HEK293 (cell line): Measurements from ENCODE around the gene RPUSD1.

Experiments
- CTCF ChIA-PET: fragments of 350-600 bp; formaldehyde crosslinking; extraction: SDS; loops from one replicate; lab custom pipeline; 2021; ENCODE audit warnings: antibody characterized with exemption; lab: Yijun Ruan, JAX
- POLR2A ChIA-PET: fragments of 300-600 bp; formaldehyde crosslinking; extraction: SDS; loops from one replicate; lab custom pipeline; 2020; ENCODE audit warnings: antibody characterized with exemption, inconsistent platforms; lab: Yijun Ruan, JAX
- H3K27ac ChIP-seq: fragments of 200-500 bp; sonication (Bioruptor generic); 2 replicates; pipeline ENCODE4 v1.5.1; 2014; ENCODE audit warnings: low read depth, low read length, control low read depth, inconsistent platforms; ENCODE audit errors: extremely low read depth
- H3K36me3 ChIP-seq, 2 experiments: fragments of 200-500 bp in 1 of 2; sonication (Bioruptor generic) in 1 of 2; 1 replicate in 1 of 2; 2 replicates in 1 of 2; pipeline ENCODE4 v1.5.1; 2014 to 2017; ENCODE audit warnings: inconsistent platforms in 2 of 2, low read length in 2 of 2; ENCODE audit not compliant: control insufficient read depth in 2 of 2, insufficient read depth in 1 of 2
- H3K4me1 ChIP-seq: fragments of 200-500 bp; sonication (Bioruptor generic); 2 replicates; pipeline ENCODE4 v1.5.1; 2014; ENCODE audit warnings: mild to moderate bottlenecking, low read length, inconsistent platforms; ENCODE audit not compliant: control insufficient read depth, insufficient read depth
- H3K4me3 ChIP-seq: 2 replicates; pipeline ENCODE4 v1.5.1; 2011; ENCODE audit warnings: low read depth, mild to moderate bottlenecking, control low read depth, low read length, moderate library complexity
- H3K9me3 ChIP-seq: fragments of 200-500 bp; sonication (Bioruptor generic); 2 replicates; pipeline ENCODE4 v1.5.1; 2014; ENCODE audit warnings: low read depth, low read length, inconsistent platforms; ENCODE audit not compliant: control insufficient read depth, insufficient read depth
- KLF7 ChIP-seq: fragments of 450-650 bp; formaldehyde crosslinking; IDR thresholded peaks from 2 replicates; pipeline ENCODE4 v1.5.1; 2016; ENCODE audit warnings: missing biosample characterization, missing genetic modification characterization, borderline replicate concordance
- MYNN ChIP-seq: fragments of 450-650 bp; formaldehyde crosslinking; IDR thresholded peaks from 2 replicates; pipeline ENCODE4 v1.5.1; 2016; ENCODE audit warnings: missing biosample characterization, missing genetic modification characterization, borderline replicate concordance
- OVOL3 ChIP-seq: fragments of 450-650 bp; formaldehyde crosslinking; IDR thresholded peaks from 2 replicates; pipeline ENCODE4 v1.5.1; 2016; ENCODE audit warnings: missing biosample characterization, missing genetic modification characterization
- SCRT2 ChIP-seq: fragments of 450-650 bp; formaldehyde crosslinking; IDR thresholded peaks from 2 replicates; pipeline ENCODE4 v1.5.1; 2016; ENCODE audit warnings: missing biosample characterization, missing genetic modification characterization
- SP7 ChIP-seq: fragments of 450-650 bp; formaldehyde crosslinking; IDR thresholded peaks from 2 replicates; pipeline ENCODE4 v1.5.1; 2016; ENCODE audit warnings: missing biosample characterization, missing genetic modification characterization
- TSHZ1 ChIP-seq: fragments of 450-650 bp; formaldehyde crosslinking; IDR thresholded peaks from 2 replicates; pipeline ENCODE4 v1.5.1; 2016; ENCODE audit warnings: missing biosample characterization, missing genetic modification characterization, borderline replicate concordance
- ZNF121 ChIP-seq: fragments of 450-650 bp; formaldehyde crosslinking; IDR thresholded peaks from 2 replicates; pipeline ENCODE4 v1.5.1; 2016; ENCODE audit warnings: missing biosample characterization, missing genetic modification characterization
- ZNF133 ChIP-seq: fragments of 450-650 bp; formaldehyde crosslinking; IDR thresholded peaks from 2 replicates; pipeline ENCODE4 v1.5.1; 2016; ENCODE audit warnings: missing biosample characterization, missing genetic modification characterization
- ZNF175 ChIP-seq: fragments of 450-650 bp; formaldehyde crosslinking; IDR thresholded peaks from 2 replicates; pipeline ENCODE4 v1.5.1; 2016; ENCODE audit warnings: missing biosample characterization, missing genetic modification characterization
- ZNF18 ChIP-seq: fragments of 450-650 bp; formaldehyde crosslinking; IDR thresholded peaks from 2 replicates; pipeline ENCODE4 v1.5.1; 2016; ENCODE audit warnings: missing biosample characterization, missing genetic modification characterization
- ZNF423 ChIP-seq: fragments of 450-650 bp; formaldehyde crosslinking; IDR thresholded peaks from 2 replicates; pipeline ENCODE4 v1.5.1; 2016; ENCODE audit warnings: missing biosample characterization, missing genetic modification characterization
- ZNF514 ChIP-seq: fragments of 450-650 bp; formaldehyde crosslinking; IDR thresholded peaks from 2 replicates; pipeline ENCODE4 v1.5.1; 2016; ENCODE audit warnings: missing biosample characterization, missing genetic modification characterization
- ZNF670 ChIP-seq: fragments of 450-650 bp; formaldehyde crosslinking; IDR thresholded peaks from 2 replicates; pipeline ENCODE4 v1.5.1; 2016; ENCODE audit warnings: missing biosample characterization, missing genetic modification characterization, low read depth
- ZNF830 ChIP-seq: fragments of 450-650 bp; IDR thresholded peaks from 2 replicates; pipeline ENCODE4 v1.5.0; 2018; ENCODE audit warnings: missing biosample characterization, missing genetic modification characterization, low read depth, mild to moderate bottlenecking, moderate library complexity
- ZXDB ChIP-seq: fragments of 450-650 bp; formaldehyde crosslinking; IDR thresholded peaks from 2 replicates; pipeline ENCODE4 v1.5.1; 2016; ENCODE audit warnings: missing biosample characterization, missing genetic modification characterization
- TF ChIP-seq, protein P1 (sequence below): fragments of 450-650 bp; formaldehyde crosslinking; IDR thresholded peaks from 2 replicates; pipeline ENCODE4 v1.5.1; 2016; ENCODE audit warnings: missing biosample characterization, missing genetic modification characterization
- TF ChIP-seq, protein P2 (sequence below): fragments of 450-650 bp; formaldehyde crosslinking; IDR thresholded peaks from 2 replicates; pipeline ENCODE4 v1.5.1; 2017; ENCODE audit warnings: missing biosample characterization, missing genetic modification characterization
- TF ChIP-seq, protein P3 (sequence below): fragments of 450-650 bp; formaldehyde crosslinking; IDR thresholded peaks from 2 replicates; pipeline ENCODE4 v1.5.1; 2016; ENCODE audit warnings: missing biosample characterization, missing genetic modification characterization, low read depth

Gene RPUSD1

DNA sequence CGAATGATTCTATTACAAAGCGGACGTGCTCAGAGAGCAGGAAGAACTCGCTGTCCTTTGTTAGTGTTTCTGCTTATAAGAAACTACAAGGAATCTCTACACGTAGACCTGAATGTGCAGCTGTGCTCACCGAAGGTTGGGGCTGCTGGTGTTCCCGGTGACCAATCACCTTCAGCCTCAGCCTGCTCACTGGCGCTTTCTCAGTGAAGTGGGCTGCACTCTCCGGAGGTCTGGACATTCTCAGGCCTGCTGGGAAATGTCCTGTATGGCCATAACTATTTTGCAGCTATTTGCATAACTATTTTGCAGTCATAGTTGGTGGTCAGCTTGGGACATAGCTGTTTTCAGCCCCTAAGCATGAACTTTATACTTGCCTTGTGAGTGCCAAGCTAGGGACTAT, 37.7 kb downstream of the RPUSD1 start:
- no peak overlapping the region for H3K4me3 ChIP-seq
- no peak overlapping the region for H3K27ac ChIP-seq
- H3K36me3 ChIP-seq, result no peaks in the 10 kb centered on the region
- TF ChIP-seq MYNN (tag by site-specific recombination) (no peak), OVOL3 (tag by site-specific recombination) (no peak), ZNF175 (tag by site-specific recombination) (no peak), ZNF670 (tag by site-specific recombination) (no peak), SP7 (tag by site-specific recombination) (no peak)
- no peaks in the 10 kb centered on the region for H3K4me1 ChIP-seq
- POLR2A ChIA-PET, result interaction anchor here (0.7 to 1.1 kb wide), 2 partner anchors 16 to 30 kb away, joined by 3 read pairs; no protein-coding TSS in a partner anchor
- CTCF ChIA-PET, result interaction anchor here (1.3 to 1.8 kb wide), 2 partner anchors 18 to 38 kb away, joined by 3 read pairs; no protein-coding TSS in a partner anchor
- no peaks in the 10 kb centered on the region for H3K9me3 ChIP-seq

DNA sequence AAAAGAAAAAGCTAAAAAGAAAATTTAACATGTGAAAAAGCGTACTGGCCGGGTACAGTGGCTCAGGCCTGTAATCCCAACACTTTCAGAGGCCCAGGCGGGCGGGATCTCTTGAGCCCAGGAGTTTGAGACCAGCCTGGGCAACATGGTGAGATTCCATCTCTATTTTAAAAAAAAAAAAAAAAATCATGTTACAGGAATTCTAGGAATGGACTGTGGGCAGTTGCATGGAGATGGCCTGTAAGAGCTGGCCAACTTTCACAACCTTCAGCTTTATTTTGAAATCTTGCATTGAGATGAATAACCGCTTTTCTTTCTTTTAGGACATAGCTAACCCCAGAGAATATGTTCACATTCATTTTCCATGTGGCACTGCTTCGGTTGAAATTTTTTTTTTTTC, 39.2 kb downstream of the RPUSD1 start:
- no peaks in the 10 kb centered on the region for H3K4me1 ChIP-seq
- ChIA-PET POLR2A (interaction anchor here (0.7 to 0.9 kb wide), 4 partner anchors 34 to 42 kb away, joined by 3 to 6 read pairs (median 3); no protein-coding TSS in a partner anchor), CTCF (interaction anchor here (0.5 to 2.1 kb wide), 5 partner anchors 10 to 310 kb away, joined by 3 to 7 read pairs (median 5); partner anchors contain the start of genes CHTF18 and RPUSD1)
- H3K36me3 ChIP-seq, result no peaks in the 10 kb centered on the region
- no peaks in the 10 kb centered on the region for H3K9me3 ChIP-seq
- no peak overlapping the region for H3K27ac ChIP-seq
- H3K4me3 ChIP-seq, result no peak overlapping the region
- TF ChIP-seq ZNF423 (tag by site-specific recombination) (no peak), ZNF830 (tag by site-specific recombination) (no peak), TSHZ1 (tag by site-specific recombination) (no peak), ZNF514 (no peak)
- TF ChIP-seq, protein P1, sequence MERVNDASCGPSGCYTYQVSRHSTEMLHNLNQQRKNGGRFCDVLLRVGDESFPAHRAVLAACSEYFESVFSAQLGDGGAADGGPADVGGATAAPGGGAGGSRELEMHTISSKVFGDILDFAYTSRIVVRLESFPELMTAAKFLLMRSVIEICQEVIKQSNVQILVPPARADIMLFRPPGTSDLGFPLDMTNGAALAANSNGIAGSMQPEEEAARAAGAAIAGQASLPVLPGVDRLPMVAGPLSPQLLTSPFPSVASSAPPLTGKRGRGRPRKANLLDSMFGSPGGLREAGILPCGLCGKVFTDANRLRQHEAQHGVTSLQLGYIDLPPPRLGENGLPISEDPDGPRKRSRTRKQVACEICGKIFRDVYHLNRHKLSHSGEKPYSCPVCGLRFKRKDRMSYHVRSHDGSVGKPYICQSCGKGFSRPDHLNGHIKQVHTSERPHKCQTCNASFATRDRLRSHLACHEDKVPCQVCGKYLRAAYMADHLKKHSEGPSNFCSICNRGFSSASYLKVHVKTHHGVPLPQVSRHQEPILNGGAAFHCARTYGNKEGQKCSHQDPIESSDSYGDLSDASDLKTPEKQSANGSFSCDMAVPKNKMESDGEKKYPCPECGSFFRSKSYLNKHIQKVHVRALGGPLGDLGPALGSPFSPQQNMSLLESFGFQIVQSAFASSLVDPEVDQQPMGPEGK (tag by site-specific recombination), result no peak

DNA sequence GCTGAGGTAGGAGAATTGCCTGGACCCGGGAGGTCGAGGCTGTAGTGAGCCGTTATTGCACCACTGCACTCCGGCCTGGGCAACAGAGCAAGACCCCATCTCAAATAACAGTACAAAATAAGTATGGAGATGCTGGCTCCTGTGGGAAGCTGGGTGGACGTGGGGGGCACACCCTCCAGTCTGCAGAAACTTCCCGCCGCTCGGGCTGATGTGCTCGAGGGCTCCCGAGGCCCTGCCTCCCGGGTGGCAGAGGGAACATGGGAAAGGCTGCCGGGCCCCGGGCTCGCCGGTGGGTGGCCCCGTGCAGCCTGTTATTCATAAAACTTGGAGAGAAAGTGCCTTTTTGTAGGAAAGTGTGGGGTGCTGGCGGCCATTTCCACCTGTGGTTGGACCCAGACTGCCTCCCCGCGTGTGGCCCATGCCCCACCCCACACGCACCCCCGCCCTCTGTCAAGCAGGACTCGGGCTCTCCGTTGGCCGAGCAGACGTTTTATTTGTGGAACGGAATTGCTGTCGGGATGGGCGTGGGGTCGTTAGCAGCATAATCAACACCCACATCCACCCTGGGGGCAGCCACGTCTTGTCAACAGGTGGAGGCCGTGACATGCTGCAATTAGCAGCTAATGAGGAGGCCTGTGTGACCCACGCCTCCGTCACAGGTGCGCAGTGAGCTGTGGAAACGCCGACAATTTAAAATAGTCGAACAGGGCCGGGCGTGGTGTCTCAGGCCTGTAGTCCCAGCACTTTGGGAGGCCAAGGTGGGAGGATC, 40.0 kb downstream of the RPUSD1 start:
- H3K4me3 ChIP-seq, result no peak overlapping the region
- H3K4me1 ChIP-seq, result no peaks in the 10 kb centered on the region
- no peaks in the 10 kb centered on the region for H3K36me3 ChIP-seq
- POLR2A ChIA-PET, result no interaction called here
- no peak overlapping the region for H3K27ac ChIP-seq
- no peaks in the 10 kb centered on the region for H3K9me3 ChIP-seq
- CTCF ChIA-PET, result interaction anchor here (0.5 to 2.1 kb wide), 3 partner anchors 37 to 311 kb away, joined by 4 to 7 read pairs (median 5); partner anchors contain the start of genes CHTF18 and RPUSD1
- TF ChIP-seq KLF7 (tag by site-specific recombination), result no peak
- TF ChIP-seq SCRT2 (tag by site-specific recombination), result peak; percentile 71; the same call in 1 of the 2 replicates
- peak; percentile 76; the same call in 1 of the 2 replicates for TF ChIP-seq ZNF121 (tag by site-specific recombination)
- TF ChIP-seq ZNF133 (tag by site-specific recombination), result no peak
- no peak for TF ChIP-seq ZXDB
- TF ChIP-seq, protein P2, sequence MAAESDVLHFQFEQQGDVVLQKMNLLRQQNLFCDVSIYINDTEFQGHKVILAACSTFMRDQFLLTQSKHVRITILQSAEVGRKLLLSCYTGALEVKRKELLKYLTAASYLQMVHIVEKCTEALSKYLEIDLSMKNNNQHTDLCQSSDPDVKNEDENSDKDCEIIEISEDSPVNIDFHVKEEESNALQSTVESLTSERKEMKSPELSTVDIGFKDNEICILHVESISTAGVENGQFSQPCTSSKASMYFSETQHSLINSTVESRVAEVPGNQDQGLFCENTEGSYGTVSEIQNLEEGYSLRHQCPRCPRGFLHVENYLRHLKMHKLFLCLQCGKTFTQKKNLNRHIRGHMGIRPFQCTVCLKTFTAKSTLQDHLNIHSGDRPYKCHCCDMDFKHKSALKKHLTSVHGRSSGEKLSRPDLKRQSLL, result no peak
- TF ChIP-seq, protein P3, sequence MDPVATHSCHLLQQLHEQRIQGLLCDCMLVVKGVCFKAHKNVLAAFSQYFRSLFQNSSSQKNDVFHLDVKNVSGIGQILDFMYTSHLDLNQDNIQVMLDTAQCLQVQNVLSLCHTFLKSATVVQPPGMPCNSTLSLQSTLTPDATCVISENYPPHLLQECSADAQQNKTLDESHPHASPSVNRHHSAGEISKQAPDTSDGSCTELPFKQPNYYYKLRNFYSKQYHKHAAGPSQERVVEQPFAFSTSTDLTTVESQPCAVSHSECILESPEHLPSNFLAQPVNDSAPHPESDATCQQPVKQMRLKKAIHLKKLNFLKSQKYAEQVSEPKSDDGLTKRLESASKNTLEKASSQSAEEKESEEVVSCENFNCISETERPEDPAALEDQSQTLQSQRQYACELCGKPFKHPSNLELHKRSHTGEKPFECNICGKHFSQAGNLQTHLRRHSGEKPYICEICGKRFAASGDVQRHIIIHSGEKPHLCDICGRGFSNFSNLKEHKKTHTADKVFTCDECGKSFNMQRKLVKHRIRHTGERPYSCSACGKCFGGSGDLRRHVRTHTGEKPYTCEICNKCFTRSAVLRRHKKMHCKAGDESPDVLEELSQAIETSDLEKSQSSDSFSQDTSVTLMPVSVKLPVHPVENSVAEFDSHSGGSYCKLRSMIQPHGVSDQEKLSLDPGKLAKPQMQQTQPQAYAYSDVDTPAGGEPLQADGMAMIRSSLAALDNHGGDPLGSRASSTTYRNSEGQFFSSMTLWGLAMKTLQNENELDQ (tag by site-specific recombination), result no peak
- no peak for TF ChIP-seq ZNF18 (tag by site-specific recombination)
